DMS53 treated with DMSO at 0.1 percent for 48 hours (cell line): ENCODE data around the gene FAM13B.
"Not testable (repeated sequence)": the region's sequence is repeated elsewhere in the genome, so short reads cannot be mapped to it uniquely, and the experiment has no call there.

Experiments used
- DNase-seq: peaks from one replicate; lab custom pipeline; 2025; ENCODE audit not compliant: unreplicated experiment; lab: John Stamatoyannopoulos, UW

Gene FAM13B

DNA sequence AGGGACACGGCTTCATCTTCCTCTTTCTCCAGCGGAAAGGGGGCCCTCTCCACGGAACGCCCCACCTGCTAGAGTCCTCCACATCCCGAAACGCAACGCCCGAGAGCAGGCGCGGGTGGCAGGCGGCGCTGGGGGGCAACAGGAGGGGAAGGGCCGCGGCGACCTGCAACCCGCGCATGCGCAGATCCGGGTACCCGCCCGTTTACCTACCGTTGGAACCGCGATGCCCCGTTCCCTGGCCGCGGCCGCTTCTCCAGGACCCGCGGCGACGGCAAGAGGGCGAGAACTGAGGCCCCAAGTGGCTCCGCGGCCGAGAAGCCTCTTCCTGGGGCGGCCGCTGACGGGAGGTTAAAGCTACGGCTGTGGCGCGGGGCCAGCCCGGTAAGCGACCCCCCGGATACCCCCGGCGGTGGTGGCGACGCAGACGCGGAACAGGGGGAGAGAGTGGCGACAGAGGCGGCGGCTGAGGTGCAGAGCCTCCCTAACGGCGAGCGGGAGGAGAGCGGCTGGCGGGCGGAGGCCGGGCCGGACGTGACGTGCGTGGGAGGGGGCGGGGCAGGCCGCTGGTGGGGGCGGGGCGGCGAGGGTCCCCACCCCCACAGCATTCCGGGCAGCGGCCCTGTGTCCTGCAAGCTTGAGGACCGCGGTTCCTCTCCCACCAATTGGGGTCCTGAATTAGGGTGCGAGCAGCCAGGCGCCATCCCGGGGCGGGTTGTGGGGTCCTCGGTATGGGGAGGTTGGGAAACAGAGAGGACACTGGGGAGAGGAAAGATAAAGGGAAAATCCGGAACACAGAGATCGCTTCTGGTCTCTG lies at the start of gene FAM13B:
FAM13B (minus strand) TSS at position 508 of the 814 bp plus-strand sequence. CDS start 13,968 bp downstream, outside the sequence.
- DNase-seq = peak; percentile 69

DNA sequence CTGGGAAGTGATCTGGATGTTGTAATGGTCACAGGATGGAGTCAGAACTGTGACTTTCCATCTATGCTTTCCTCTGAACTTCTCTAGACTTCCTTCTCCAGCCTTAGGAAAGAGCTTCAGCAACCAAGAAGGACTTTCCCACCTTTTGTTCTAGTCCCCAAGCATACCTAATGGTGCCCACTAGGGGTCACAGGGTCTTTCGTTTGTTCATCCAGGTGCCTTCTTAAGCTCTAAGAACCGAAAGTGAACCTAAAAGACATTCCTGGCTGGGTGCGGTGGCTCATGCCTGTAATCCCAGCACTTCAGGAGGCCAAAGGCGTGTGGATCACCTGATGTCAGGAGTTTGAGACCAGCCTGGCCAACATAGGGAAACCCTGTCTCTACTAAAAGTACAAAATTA lies 49.2 kb upstream of the FAM13B start:
- no peak for DNase-seq

- no peak for DNase-seq
These were observed 45.2 kb upstream of the FAM13B start for GRCh38 chr5:138078006-138078643.

DNA sequence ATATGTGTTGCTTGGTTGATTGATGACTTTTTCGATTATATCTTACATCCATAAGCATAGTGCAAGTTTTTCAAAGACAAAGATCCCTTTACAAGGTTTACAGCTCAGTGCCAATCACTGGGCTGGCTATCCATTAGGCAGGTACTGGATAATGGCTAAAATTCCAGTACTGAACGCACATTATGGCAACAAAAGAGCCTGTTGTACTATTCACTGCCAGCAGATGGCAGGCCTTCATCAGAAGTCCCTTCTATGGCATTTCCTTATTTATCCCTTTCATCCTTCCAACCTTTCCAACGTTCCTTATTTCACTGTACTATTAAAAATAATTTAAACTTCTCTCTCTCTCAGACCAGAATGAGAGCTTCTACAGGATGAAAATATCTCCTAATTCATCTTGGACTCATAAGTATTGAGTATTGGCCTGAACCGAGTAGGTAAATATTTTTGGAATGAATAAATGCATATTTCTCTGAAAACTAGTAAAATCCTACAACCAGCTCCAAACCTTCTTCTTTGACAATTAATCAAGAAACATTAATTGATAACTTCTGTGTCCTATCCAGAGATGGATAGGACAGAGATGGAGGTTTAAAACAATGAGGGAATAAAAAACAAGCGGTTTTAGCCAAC lies 44.3 kb upstream of the FAM13B start:
- DNase-seq = peak; percentile 72

DNA sequence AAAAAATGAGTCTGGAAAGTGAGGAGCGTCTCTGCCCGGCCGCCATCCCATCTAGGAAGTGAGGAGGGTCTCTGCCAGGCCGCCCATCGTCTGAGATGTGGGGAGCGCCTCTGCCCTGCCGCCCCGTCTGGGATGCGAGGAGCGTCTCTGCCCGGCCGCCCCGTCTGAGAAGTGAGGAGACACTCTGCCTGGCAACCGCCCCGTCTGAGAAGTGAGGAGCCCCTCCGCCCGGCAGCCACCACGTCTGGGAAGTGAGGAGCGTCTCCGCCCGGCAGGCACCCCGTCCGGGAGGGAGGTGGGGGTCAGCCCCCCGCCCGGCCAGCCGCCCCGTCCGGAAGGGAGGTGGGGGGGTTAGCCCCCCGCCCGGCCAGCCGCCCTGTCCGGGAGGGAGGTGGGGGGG lies 37.1 kb upstream of the FAM13B start:
- DNase-seq = not testable (repeated sequence)

GRCh38 chr5:138068742-138069600 lies 36.1 kb upstream of the FAM13B start:
- peak; percentile 71 for DNase-seq

- DNase-seq = no peak
These were observed 35.1 kb upstream of the FAM13B start for GRCh38 chr5:138067945-138068344.

DNA sequence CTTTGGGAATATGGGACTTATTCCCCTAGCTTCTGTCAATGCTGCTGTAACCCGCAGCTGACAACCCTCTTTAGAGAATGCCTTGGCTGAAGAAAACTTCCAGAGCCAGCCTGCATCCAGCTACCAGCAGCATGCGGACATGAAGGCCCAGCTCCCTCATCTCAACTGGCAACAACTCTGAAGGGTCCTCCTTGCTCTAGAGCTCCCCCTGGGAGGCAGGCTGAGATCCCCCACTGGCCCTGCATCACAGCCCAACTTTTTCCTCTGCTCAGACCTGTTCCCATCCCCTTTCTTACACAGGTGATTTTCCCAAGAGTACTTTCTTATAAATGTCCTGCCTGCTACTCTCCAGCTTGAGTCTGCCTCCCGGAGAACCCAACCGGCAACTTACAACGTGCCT lies 32.2 kb upstream of the FAM13B start:
- no peak for DNase-seq

GRCh38 chr5:138064526-138064925 lies 31.6 kb upstream of the FAM13B start:
- DNase-seq = no peak

- DNase-seq = no peak
These were observed 22.1 kb upstream of the FAM13B start for GRCh38 chr5:138054847-138055558.

GRCh38 chr5:138054206-138054605 lies 21.3 kb upstream of the FAM13B start:
- no peak for DNase-seq

- DNase-seq = no peak
These were observed 20.7 kb upstream of the FAM13B start for GRCh38 chr5:138053554-138053953.

- not testable (repeated sequence) for DNase-seq
These were observed 19.8 kb upstream of the FAM13B start for GRCh38 chr5:138052718-138053117.

GRCh38 chr5:138051441-138052296 lies 18.8 kb upstream of the FAM13B start:
- no peak for DNase-seq

DNA sequence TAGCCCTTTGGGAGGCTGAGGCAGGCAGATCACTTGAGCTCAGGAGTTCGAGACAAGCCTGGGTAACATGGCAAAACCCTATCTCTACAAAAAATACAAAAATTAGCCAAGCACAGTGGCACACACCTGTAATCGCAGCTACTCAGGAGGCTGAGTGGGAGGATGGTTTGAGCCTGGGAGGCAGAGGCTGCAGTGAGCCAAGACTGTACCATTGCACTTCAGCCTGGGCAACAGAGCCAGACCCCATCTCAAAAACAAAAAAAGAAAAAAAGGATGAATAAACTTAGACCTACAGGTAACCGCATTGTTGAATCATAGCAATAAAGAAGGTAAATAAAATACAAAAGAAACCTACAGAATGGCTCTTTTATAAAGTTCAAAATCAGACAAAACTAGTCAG lies 12.4 kb upstream of the FAM13B start:
- DNase-seq = not testable (repeated sequence)

DNA sequence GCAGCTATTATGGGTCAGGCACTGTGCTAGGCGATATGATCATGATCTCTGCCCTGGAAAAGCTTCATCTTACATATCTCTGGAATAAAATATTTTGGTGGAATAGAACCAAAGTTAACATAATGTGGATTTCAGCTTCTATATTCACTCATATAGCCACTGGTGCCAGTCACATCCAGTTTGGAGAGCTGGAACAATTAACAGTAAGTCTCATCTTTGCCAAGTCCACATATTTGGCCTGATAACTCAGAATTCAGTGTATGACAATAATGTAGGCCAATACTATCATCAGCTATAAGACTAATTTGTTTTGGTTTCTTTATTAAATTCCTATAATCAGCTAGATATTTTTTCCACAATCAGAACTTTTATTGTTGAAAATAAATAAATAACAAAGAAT lies 5.9 kb upstream of the FAM13B start:
- no peak for DNase-seq

DNA sequence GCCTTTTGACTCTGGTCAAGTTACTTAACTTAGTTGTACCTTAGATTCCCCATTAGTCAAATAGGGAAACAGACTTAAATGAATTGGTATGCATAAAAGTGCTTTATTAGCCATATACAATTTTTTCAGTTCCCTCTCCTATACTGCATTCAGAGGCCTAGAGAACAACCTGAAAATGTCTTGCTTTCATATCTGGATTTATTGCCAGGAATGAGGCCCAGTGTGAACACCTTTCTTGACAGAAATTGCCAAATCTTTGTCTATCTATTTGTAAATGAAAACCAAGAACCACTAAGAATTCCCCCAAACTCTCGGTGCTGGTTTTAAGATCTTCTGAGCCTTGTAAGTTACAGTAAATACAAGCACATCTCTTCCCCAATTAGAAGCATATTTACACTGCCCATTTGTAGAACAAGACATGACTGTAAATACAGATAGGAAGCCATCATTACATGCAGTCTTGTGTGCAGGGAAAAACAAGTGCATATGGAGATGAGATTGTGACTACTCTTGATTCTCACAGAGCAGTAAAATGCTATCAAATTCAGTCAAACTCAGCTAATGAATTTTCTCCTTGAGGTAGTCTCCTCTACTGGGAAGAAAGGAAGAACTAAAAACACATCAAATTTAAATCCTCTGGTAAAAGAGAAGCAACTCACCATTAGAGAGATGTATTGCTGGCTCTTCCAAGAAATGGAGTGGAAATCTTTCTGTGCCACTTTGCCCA lies 5.2 kb upstream of the FAM13B start:
- no peak for DNase-seq

DNA sequence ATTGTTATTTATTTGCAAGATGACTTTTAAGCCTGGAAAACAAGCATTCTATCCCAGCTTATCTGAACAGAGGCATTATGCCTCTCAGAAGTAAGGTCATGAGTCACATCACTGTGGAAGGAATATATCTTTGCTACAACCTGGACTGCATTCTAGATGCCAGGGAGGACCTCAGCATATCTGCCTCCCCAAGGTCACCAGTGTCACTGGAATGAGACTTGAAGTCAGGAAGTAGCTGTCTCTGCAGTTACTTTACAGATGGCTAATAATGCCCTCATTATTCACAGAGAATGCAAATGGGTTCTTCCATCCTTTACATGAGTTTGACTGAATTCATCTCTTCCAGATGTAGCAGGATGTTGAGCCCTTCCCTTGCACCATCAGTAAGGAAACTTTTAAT lies 4.4 kb upstream of the FAM13B start:
- no peak for DNase-seq
